Activated B cell treated with CpG ODN at 0.5 μM for 24 hours (primary cell): ENCODE results near the gene KBTBD7. TPM values are rescaled to one million over a fixed set of nuclear protein-coding genes. Genes with fewer than 3 reads are reported as not detected.

Experiments
- ATAC-seq: fragments of 200-7000 bp; cut with Tn5 transposase; one replicate; pipeline ENCODE4 v1.10.0; 2021; ENCODE audit warnings: low read depth, mild to moderate bottlenecking, moderate library complexity
- CTCF ChIA-PET: fragments of 350-600 bp; sonication (Branson Sonifier 250); formaldehyde crosslinking; loops from one replicate; lab custom pipeline; 2021; ENCODE audit warnings: antibody characterized with exemption; lab: Charles Lee
- POLR2A ChIA-PET: fragments of 350-600 bp; sonication (Branson Sonifier 250); formaldehyde crosslinking; loops from one replicate; lab custom pipeline; 2021; ENCODE audit warnings: antibody characterized with exemption; lab: Charles Lee
- DNase-seq: peaks from one replicate; pipeline ENCODE4 v3.0.0; 2022
- H3K27ac Mint-ChIP-seq: one replicate; pipeline ENCODE4 v1.8.0; 2020; ENCODE audit warnings: mixed read lengths
- H3K27me3 Mint-ChIP-seq: one replicate; pipeline ENCODE4 v1.8.0; 2021; ENCODE audit warnings: mixed read lengths
- H3K36me3 Mint-ChIP-seq: one replicate; pipeline ENCODE4 v1.8.0; 2021; ENCODE audit warnings: low read depth, mixed read lengths
- H3K4me1 Mint-ChIP-seq: one replicate; pipeline ENCODE4 v1.8.0; 2021; ENCODE audit warnings: mixed read lengths
- H3K4me3 Mint-ChIP-seq: one replicate; pipeline ENCODE4 v1.8.0; 2020; ENCODE audit warnings: mild to moderate bottlenecking, mixed read lengths
- H3K9me3 Mint-ChIP-seq: one replicate; pipeline ENCODE4 v1.8.0; 2020; ENCODE audit warnings: mixed read lengths
- intact Hi-C: fragments of 100-400 bp; cut with micrococcal nuclease; formaldehyde crosslinking; loops from one replicate; pipeline ENCODE4 v1.15.1; 2024
- total RNA-seq: library from RNA; stranded (reverse); gene quantifications from 2 replicates; pipeline ENCODE4 v1.2.3, GENCODE V29; 2022
- TF ChIP-seq, protein P1 (sequence below): fragments of 200-600 bp; IDR thresholded peaks from one replicate; pipeline ENCODE4 v1.8.0; 2022; ENCODE audit warnings: antibody characterized with exemption, mild to moderate bottlenecking

Gene KBTBD7, protein sequence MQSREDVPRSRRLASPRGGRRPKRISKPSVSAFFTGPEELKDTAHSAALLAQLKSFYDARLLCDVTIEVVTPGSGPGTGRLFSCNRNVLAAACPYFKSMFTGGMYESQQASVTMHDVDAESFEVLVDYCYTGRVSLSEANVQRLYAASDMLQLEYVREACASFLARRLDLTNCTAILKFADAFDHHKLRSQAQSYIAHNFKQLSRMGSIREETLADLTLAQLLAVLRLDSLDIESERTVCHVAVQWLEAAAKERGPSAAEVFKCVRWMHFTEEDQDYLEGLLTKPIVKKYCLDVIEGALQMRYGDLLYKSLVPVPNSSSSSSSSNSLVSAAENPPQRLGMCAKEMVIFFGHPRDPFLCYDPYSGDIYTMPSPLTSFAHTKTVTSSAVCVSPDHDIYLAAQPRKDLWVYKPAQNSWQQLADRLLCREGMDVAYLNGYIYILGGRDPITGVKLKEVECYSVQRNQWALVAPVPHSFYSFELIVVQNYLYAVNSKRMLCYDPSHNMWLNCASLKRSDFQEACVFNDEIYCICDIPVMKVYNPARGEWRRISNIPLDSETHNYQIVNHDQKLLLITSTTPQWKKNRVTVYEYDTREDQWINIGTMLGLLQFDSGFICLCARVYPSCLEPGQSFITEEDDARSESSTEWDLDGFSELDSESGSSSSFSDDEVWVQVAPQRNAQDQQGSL
- 5.2 and 6.4 TPM in 2 replicates for total RNA-seq

DNA sequence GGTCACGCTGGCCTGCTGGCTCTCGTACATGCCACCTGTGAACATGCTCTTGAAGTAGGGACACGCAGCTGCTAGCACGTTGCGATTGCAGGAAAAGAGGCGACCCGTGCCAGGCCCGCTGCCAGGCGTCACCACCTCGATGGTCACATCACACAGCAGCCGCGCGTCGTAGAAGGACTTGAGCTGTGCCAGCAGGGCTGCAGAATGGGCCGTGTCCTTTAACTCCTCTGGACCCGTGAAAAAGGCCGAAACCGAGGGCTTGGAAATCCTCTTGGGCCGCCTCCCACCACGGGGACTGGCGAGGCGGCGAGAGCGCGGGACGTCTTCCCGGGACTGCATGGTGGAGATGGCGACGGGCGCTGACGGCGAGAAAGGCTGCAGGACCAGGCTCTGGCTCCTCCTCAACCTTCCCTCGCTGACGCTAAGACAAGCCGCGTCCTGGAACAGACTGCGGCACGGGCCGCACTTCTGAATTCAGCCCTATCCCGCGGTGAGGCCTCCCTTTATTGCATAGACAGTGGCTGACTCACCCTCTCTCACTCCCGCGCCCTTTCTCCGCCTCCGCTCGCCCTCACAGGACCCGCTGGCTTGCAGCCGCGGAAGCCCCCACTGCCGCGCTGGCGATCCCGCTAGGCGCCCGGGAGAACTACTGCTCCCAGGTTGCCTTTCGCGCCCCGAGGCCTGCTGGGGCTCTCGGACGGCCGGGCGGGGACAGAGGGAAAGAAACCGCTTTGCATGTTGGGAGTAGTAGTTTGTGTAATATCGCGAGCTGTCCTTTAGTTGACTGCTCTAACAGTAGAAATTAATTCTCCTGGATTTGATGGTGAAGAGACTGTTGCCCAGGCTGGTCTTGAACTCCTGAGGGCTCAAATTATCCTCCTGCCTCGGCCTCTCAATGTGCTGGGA is at the start of gene KBTBD7:
KBTBD7 (minus strand) TSS at position 651 of the 906 bp plus-strand sequence; CDS start at position 339, 312 bp downstream.
- DNase-seq (peak; percentile 85), ATAC-seq (peak; percentile 92)
- H3K9me3 Mint-ChIP-seq: peaks cover 3% of the 10 kb centered on the region
- intact Hi-C loops: loop anchor here (1.0 to 10.0 kb wide), 6 partner anchors 28 to 419 kb away; partner anchors contain the start of genes KBTBD6, MRPS31, MTRF1 and WBP4
- peaks cover 17% of the 10 kb centered on the region for H3K36me3 Mint-ChIP-seq
- ChIA-PET POLR2A (interaction anchor here (0.6 to 2.2 kb wide), 6 partner anchors 57 to 1077 kb away, joined by 3 to 7 read pairs (median 3); partner anchors contain the start of genes AKAP11 and KBTBD6), CTCF (no interaction called here)
- TF ChIP-seq, protein P1, sequence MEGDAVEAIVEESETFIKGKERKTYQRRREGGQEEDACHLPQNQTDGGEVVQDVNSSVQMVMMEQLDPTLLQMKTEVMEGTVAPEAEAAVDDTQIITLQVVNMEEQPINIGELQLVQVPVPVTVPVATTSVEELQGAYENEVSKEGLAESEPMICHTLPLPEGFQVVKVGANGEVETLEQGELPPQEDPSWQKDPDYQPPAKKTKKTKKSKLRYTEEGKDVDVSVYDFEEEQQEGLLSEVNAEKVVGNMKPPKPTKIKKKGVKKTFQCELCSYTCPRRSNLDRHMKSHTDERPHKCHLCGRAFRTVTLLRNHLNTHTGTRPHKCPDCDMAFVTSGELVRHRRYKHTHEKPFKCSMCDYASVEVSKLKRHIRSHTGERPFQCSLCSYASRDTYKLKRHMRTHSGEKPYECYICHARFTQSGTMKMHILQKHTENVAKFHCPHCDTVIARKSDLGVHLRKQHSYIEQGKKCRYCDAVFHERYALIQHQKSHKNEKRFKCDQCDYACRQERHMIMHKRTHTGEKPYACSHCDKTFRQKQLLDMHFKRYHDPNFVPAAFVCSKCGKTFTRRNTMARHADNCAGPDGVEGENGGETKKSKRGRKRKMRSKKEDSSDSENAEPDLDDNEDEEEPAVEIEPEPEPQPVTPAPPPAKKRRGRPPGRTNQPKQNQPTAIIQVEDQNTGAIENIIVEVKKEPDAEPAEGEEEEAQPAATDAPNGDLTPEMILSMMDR: no peak
- no peaks in the 10 kb centered on the region for H3K27me3 Mint-ChIP-seq
- H3K4me1 Mint-ChIP-seq: peaks cover 54% of the 10 kb centered on the region
- peak within 1 kb of the TSS; percentile 93 for H3K4me3 Mint-ChIP-seq
- H3K27ac Mint-ChIP-seq: peak within 1 kb of the TSS; percentile 94

DNA sequence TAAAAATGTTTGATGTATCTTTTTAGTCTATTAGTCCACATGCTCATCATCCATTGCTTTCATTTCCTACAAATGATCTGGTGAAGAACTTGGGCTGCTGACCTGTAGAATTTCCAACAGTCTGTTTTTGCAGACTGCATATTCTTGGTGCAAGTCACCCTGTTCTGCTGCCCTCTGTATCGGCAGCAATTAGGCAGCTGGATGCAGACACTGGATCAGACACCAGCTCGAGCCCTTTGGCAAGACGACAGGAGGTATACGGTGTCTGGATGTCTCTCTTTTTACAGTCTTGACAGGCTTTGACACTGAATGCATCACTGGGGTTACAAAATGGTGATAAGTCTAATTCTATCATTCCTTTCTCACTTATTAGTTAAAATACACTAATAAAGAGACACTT is 47.3 kb upstream of the KBTBD7 start:
- Mint-ChIP-seq H3K36me3 (peaks cover 32% of the 10 kb centered on the region), H3K4me1 (no peaks in the 10 kb centered on the region), H3K27ac (no peak overlapping the region), H3K4me3 (no peak overlapping the region), H3K9me3 (no peaks in the 10 kb centered on the region), H3K27me3 (no peaks in the 10 kb centered on the region)
- TF ChIP-seq, protein P1: no peak
- ATAC-seq (no peak), DNase-seq (no peak)
- CTCF ChIA-PET: no interaction called here
- intact Hi-C loops: no loop called here
- POLR2A ChIA-PET: no interaction called here

DNA sequence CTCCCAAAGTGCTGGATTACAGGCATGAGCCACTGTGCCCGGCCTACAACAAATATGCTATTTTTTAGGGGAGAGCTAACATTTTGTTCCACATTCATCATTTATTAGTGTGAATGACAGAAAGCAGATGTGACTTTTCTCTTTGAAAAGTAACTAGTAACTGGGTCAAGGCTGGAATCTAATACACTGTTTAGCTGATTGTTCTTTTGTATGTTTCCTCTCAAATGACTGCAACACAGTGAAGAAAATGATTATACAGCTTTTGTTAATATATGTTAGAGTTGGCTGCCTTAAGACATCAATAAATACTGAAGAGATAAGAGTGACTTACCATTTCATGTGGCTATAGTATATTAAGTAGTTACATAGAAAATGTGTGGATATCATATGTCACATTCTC is 42.0 kb upstream of the KBTBD7 start:
- H3K27me3 Mint-ChIP-seq: no peaks in the 10 kb centered on the region
- ChIA-PET CTCF (no interaction called here), POLR2A (no interaction called here)
- DNase-seq (no peak), ATAC-seq (no peak)
- no peak overlapping the region for H3K4me3 Mint-ChIP-seq
- no peaks in the 10 kb centered on the region for H3K9me3 Mint-ChIP-seq
- TF ChIP-seq, protein P1: no peak
- peaks cover 16% of the 10 kb centered on the region for H3K4me1 Mint-ChIP-seq
- no peak overlapping the region for H3K27ac Mint-ChIP-seq
- intact Hi-C loops: no loop called here
- peaks cover 57% of the 10 kb centered on the region for H3K36me3 Mint-ChIP-seq

DNA sequence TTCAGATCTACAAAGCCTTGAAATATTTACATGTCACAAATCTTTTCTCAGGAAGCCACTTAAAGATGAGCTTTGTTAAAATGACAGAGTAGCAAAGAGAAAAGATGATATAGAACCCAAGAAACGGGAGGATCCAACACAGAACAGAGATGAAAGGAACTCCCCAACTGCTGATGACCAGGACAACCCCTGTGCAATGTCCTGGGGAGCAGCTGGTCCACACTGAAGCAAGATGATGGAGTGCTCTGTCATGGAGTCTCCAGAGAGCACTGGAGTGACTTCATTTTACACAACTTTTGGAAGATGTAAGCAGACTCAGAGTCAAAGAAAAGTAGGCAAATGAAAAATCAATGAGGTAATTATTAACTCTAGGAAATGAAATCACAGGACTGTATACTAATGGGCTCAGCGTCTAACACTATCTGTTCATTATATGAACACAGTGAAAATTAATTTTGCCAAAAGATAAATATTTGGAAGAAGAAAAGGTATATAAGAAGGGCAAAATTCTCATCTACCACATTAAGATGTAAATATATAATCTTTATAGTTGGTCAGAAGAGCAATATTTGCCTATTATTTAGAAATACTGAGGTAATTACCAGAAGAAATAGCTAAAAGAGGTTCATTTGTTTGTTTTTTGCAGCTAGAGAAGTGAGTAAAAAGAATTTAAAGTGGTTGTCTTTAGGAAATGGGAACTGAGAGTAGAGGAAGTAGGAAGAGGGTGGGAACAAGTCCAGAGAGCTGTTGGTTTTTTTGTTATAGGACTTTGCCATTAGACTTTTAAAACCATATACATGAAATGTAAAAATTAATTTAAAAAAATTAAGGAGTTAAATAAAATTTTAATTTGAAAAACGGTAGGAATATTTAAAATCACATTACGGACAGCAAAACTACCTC is 38.5 kb upstream of the KBTBD7 start:
- Mint-ChIP-seq H3K4me1 (peaks cover 16% of the 10 kb centered on the region), H3K27ac (no peak overlapping the region), H3K4me3 (no peak overlapping the region), H3K36me3 (peaks cover 50% of the 10 kb centered on the region), H3K9me3 (no peaks in the 10 kb centered on the region), H3K27me3 (no peaks in the 10 kb centered on the region)
- no peak for ATAC-seq
- intact Hi-C loops: no loop called here
- TF ChIP-seq, protein P1: no peak
- ChIA-PET CTCF (interaction anchor here (0.9 kb wide), 1 partner anchor 10 kb away, joined by 3 read pairs; no protein-coding TSS in a partner anchor), POLR2A (no interaction called here)
- no peak for DNase-seq
